A673 (cell line): Measurements from ENCODE around the gene TMOD1.

Source experiments
- EZH2 ChIP-seq: fragments of 200-600 bp; sonication (generic); IDR thresholded peaks from 2 replicates; pipeline ENCODE4 v1.6.1; 2017; ENCODE audit warnings: borderline replicate concordance, low read depth, mild to moderate bottlenecking, mixed read lengths, antibody characterized with exemption, low read length; ENCODE audit not compliant: poor library complexity, severe bottlenecking
- TF ChIP-seq, protein P1 (sequence below): fragments of 300-800, 200-600 bp; sonication (generic); conservative IDR thresholded peaks from 2 replicates; pipeline ENCODE4 v1.5.1; 2017; ENCODE audit warnings: low read depth, mild to moderate bottlenecking, antibody characterized with exemption, low read length, moderate library complexity, mixed read lengths

DNA sequence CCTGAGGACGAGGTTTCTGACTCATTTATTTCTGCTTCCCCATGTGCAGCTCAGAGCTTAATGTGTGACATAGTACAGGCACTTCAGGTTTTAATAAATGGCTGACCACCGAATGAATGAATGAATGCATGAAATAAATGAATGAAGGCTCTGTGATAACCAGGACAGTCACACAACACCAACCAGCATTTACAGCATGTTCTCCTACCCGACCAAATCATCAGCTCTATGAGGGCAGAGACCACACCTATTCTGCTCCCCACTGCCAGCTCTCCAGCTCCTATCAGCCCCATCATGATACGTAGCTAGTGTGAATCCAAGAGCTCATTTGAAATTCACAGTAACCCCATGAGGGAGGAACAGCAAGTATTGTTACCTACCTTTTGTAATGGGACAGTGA lies 4.8 kb downstream of the TMOD1 start:
- TF ChIP-seq, protein P1, sequence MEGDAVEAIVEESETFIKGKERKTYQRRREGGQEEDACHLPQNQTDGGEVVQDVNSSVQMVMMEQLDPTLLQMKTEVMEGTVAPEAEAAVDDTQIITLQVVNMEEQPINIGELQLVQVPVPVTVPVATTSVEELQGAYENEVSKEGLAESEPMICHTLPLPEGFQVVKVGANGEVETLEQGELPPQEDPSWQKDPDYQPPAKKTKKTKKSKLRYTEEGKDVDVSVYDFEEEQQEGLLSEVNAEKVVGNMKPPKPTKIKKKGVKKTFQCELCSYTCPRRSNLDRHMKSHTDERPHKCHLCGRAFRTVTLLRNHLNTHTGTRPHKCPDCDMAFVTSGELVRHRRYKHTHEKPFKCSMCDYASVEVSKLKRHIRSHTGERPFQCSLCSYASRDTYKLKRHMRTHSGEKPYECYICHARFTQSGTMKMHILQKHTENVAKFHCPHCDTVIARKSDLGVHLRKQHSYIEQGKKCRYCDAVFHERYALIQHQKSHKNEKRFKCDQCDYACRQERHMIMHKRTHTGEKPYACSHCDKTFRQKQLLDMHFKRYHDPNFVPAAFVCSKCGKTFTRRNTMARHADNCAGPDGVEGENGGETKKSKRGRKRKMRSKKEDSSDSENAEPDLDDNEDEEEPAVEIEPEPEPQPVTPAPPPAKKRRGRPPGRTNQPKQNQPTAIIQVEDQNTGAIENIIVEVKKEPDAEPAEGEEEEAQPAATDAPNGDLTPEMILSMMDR = no peak
- TF ChIP-seq EZH2 = no peak
